Stimulated activated CD8-positive, alpha-beta memory T cell treated with anti-CD3 and anti-CD28 coated beads, Interleukin-4, amount 100 ng/mL, for 48 hours (primary cell): ENCODE data around the gene EPSTI1.

Source experiments
- DNase-seq: peaks from one replicate; pipeline ENCODE4 v3.0.0-alpha.2; 2020

Gene EPSTI1

DNA sequence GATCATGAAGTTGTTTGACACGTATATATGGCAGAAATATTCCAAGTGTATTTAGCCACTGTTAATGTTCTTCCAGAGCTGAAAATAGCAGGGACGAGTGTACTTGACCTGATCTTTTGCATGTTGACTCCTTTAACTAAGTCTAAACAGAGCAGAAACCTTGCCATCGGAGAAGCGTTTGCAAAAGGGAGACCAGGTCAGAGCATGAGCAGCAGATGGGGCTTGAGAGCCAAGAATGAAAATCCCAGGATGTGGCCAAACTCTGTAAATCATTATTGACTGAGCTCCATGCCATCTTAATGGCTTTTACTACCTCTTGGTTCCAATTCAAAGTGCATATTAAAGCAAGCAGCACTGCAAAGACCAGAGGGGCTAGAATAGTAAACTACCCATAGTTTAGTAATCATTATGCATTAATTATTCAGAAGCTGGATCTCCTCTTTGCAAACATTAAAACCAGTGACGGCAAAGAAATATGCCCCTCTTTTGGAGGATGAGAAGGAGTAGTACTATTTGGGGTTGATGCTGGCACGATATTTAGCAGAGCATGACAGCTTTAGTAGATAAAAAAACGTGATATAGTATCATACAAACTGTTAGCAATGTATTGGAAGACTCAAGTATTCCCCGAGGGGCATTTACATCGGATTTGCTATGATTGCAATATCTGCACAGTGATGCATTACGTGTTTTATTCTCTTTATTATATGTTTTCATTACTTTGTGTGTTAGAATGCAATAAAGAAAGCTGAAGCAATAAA is 154.9 kb downstream of the EPSTI1 start:
- DNase-seq = no peak
